Esophagus squamous epithelium (tissue), 5 donors: ENCODE results near the gene IAH1. TPM values are rescaled to one million over a fixed set of nuclear protein-coding genes. Genes with fewer than 3 reads are reported as not detected.

ENCODE experiments used
- DNase-seq: peaks from one replicate; lab custom pipeline; 2025; lab: John Stamatoyannopoulos, UW
- H3K27ac ChIP-seq, 4 donors: fragments of 200-600 bp; sonication (generic); one replicate each; pipeline ENCODE4 v1.5.1; 2016 to 2019; ENCODE audit warnings: mild to moderate bottlenecking in 1 of 4
- H3K27me3 ChIP-seq, 4 donors: fragments of 200-600 bp; sonication (generic); 1 replicate in 3 of 4; 2 replicates in 1 of 4; pipeline versions ENCODE4 v1.5.1 to v1.6.0; 2017 to 2021; ENCODE audit warnings: antibody characterized with exemption in 1 of 4
- H3K36me3 ChIP-seq, 3 donors: fragments of 200-600 bp; sonication (generic); one replicate each; pipeline ENCODE4 v1.5.1; 2016 to 2019
- H3K4me1 ChIP-seq, 3 donors: fragments of 200-600 bp; sonication (generic); one replicate each; pipeline ENCODE4 v1.5.1; 2017 to 2019
- H3K4me3 ChIP-seq, 4 donors: fragments of 200-600 bp; sonication (generic); 1 replicate in 3 of 4; 2 replicates in 1 of 4; pipeline ENCODE4 v1.5.1; 2016 to 2019; ENCODE audit warnings: mild to moderate bottlenecking in 2 of 4, moderate library complexity in 1 of 4
- H3K9me3 ChIP-seq, 3 donors: fragments of 200-600 bp; sonication (generic); one replicate each; pipeline ENCODE4 v1.5.1; 2016 to 2019
- POLR2A ChIP-seq, 4 donors: fragments of 450-650 bp; IDR thresholded peaks; one replicate each; pipeline ENCODE4 v1.6.1; 2017; ENCODE audit warnings: antibody characterized with exemption in 4 of 4, mild to moderate bottlenecking in 4 of 4, moderate library complexity in 3 of 4
- WGBS, 2 donors: methylation state at CpG; one replicate each; pipeline ENCODE4 v1.1.5; 2018; 5-methylcytosine and 5-hydroxymethylcytosine counted together
- intact Hi-C: fragments of 100-400 bp; cut with DNase I; formaldehyde crosslinking; loops from one replicate; pipeline ENCODE4 v1.15.0; 2022
- total RNA-seq, 4 donors: library from RNA; depleted of rRNA; stranded (reverse); fragments of >200 nt; gene quantifications; one replicate each; pipeline ENCODE4 v1.1.0, GENCODE V29; 2016
- TF ChIP-seq, protein P1 (sequence below), 6 experiments: fragments of 450-650 bp in 4 of 6; fragments of 200-600 bp in 2 of 6; sonication (generic) in 2 of 6; IDR thresholded peaks; one replicate each; pipeline ENCODE4 v1.5.1; 2016 to 2019; ENCODE audit warnings: antibody characterized with exemption in 6 of 6, mild to moderate bottlenecking in 4 of 6, moderate library complexity in 4 of 6
- donor health status: DM: yes; HTN: yes; CAD: no.

IAH1 gene
- total RNA-seq, 4 donors from 2014 or later: 6.0 to 47.9 (median 25.2) TPM

DNA sequence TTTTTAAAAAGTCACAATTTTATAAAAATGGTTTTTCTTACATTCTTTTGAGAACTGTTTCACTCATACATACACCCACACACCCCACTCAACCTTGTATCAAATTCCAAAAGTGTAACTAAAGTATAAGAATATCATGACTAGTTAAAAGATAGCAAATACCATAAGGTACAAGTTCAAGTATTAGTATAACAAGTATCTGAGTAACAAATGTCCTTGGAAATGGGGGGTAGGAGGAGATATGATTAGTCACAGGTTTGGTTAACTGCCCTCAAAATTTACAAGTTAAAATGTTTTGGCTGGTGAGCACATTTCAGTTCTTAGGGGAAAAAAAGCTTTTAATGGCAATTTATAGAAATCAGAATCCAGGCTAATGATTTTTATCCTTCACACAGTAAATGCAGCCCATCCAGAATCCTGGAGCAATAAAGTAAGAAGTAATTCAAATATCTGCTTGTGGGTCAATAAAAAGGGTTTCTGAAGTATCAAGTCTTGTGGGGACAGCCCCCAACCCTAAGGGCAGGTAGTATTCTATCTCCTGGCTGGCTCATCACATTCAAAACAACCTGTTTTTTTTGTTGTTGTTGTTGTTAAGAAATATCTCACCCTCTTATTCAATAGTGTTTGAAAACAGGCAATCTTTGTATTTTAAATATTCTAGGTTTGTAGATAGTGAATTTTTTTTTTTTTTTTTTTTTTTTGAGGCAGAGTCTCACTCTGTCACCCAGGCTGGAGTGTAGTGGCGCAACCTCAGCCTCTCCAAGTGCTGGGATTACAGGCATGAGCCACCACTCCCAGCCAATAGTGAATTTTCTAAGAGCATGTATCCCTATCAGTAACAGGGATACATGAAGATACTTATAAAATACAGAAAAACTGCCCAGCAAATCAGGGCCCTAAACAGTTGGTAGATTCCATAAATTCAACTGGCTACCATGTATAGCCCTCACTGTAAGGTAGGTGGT lies 14.5 kb downstream of the IAH1 start:
- H3K4me1 ChIP-seq: no peaks in the 10 kb centered on the region
- 100% methylated on average over 1 of the region's 1 CpG for WGBS, 2 donors
- no peak for TF ChIP-seq POLR2A (IDR thresholded peaks at IDR 0.05)
- TF ChIP-seq, protein P1, sequence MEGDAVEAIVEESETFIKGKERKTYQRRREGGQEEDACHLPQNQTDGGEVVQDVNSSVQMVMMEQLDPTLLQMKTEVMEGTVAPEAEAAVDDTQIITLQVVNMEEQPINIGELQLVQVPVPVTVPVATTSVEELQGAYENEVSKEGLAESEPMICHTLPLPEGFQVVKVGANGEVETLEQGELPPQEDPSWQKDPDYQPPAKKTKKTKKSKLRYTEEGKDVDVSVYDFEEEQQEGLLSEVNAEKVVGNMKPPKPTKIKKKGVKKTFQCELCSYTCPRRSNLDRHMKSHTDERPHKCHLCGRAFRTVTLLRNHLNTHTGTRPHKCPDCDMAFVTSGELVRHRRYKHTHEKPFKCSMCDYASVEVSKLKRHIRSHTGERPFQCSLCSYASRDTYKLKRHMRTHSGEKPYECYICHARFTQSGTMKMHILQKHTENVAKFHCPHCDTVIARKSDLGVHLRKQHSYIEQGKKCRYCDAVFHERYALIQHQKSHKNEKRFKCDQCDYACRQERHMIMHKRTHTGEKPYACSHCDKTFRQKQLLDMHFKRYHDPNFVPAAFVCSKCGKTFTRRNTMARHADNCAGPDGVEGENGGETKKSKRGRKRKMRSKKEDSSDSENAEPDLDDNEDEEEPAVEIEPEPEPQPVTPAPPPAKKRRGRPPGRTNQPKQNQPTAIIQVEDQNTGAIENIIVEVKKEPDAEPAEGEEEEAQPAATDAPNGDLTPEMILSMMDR (IDR thresholded peaks at IDR 0.05): no peak
- H3K4me3 ChIP-seq: no peak overlapping the region
- peaks cover 12 to 100% (median 55%) of the 10 kb centered on the region in 3 donors for H3K36me3 ChIP-seq
- no peak overlapping the region for H3K27ac ChIP-seq
- DNase-seq: no peak
- H3K9me3 ChIP-seq: no peaks in the 10 kb centered on the region
- intact Hi-C loops: no loop called here
- no peaks in the 10 kb centered on the region for H3K27me3 ChIP-seq

DNA sequence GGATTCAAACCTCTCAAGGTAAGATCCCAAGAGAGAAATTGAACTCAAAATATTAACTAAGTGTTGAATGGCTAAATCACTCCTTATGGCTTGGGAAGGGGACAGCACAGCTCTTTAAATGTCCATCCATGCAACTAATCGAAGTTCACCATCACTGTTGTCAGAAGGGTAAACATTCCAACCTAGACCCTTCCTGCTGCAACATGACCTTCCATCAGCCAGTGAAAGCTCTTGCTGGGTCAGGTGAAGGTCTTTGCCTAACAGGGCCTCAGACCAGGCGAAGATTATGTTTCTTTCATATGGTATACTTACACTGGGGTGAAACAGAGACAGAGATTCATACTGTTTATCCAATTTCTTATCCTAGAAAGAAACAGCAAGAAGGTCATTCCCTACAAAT lies 16.4 kb downstream of the IAH1 start:
- Histone ChIP-seq H3K4me3 (no peak overlapping the region), H3K36me3 (peaks cover 11 to 100% (median 51%) of the 10 kb centered on the region in 3 donors), H3K9me3 (no peaks in the 10 kb centered on the region), H3K27ac (no peak overlapping the region), H3K4me1 (no peaks in the 10 kb centered on the region), H3K27me3 (no peaks in the 10 kb centered on the region)
- TF ChIP-seq, protein P1 (IDR thresholded peaks at IDR 0.05): no peak
- TF ChIP-seq POLR2A (IDR thresholded peaks at IDR 0.05): no peak
- 76 to 81% methylated on average over 2 of the region's 2 CpGs for WGBS, 2 donors
- intact Hi-C loops: no loop called here
- no peak for DNase-seq

DNA sequence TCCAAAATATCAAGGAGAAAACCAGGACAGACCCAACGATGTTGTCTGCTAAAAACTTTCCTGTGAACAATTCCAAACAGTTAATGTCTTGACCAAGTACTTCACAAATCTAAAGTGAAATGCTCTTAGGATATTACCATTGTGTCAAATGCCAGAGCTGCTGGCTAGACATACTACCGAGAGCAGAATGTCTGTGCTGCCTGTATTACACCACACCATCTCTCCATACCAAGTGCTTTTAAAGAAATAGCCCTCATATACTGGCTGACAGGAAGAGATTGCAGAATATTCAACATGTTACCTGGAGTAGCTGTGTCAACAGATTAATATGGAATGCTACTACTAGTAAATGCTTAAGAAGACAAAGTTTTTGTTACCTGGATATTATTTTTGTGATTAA lies 18.6 kb downstream of the IAH1 start:
- no peak overlapping the region for H3K27ac ChIP-seq
- H3K27me3 ChIP-seq: no peaks in the 10 kb centered on the region
- 73 to 76% methylated on average over 2 of the region's 2 CpGs for WGBS, 2 donors
- H3K36me3 ChIP-seq: peaks cover 22 to 100% (median 60%) of the 10 kb centered on the region in 3 donors
- H3K4me3 ChIP-seq: no peak overlapping the region
- H3K9me3 ChIP-seq: no peaks in the 10 kb centered on the region
- TF ChIP-seq POLR2A (IDR thresholded peaks at IDR 0.05): no peak
- TF ChIP-seq, protein P1 (IDR thresholded peaks at IDR 0.05): no peak
- no peaks in the 10 kb centered on the region for H3K4me1 ChIP-seq
- DNase-seq: no peak
- intact Hi-C loops: no loop called here

DNA sequence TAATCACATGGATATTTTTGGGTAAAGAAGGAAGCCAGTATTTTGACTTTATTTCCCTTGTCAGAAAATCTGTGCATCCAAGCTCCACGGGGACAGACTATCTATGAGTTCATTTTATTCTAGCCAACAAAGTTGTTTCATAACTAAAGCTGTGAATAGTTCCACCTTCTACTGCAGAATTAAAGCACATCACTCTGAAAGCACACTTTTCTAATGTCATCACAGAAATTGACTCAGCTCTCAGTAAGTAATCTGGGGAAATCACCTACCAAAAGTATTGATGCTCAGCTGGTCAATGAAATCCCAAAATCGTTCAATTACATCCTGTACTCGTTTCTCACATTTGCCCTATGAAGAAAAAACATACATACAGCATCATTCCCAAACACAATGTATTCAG lies 19.1 kb downstream of the IAH1 start:
- Histone ChIP-seq H3K4me1 (no peaks in the 10 kb centered on the region), H3K27ac (no peak overlapping the region), H3K4me3 (no peak overlapping the region), H3K27me3 (no peaks in the 10 kb centered on the region), H3K9me3 (no peaks in the 10 kb centered on the region), H3K36me3 (peaks cover 22 to 100% (median 61%) of the 10 kb centered on the region in 3 donors)
- intact Hi-C loops: no loop called here
- WGBS, 2 donors: 67 to 76% methylated on average over 3 of the region's 3 CpGs
- DNase-seq: no peak
- TF ChIP-seq, protein P1 (IDR thresholded peaks at IDR 0.05): no peak

DNA sequence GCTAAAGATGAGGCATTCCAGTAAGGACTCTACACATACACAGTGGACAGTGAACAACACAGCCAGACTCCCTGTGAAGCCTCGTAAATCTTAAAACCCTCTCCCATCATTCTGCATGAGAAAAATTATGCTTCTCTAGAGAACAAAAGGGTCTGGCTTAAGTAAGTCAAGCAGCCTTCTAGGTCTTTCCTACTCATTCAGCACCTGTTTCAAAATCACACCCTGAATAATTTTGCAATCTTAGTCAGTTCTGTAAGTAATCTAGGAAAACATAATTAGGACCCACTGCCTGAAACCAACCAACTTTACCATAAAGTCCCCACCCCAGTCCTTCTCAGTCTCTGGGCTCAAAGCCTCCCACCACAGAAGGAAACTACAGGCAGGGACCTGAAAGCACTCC lies 19.7 kb downstream of the IAH1 start:
- no peaks in the 10 kb centered on the region for H3K4me1 ChIP-seq
- TF ChIP-seq, protein P1 (IDR thresholded peaks at IDR 0.05): no peak
- no peak for TF ChIP-seq POLR2A (IDR thresholded peaks at IDR 0.05)
- intact Hi-C loops: no loop called here
- no peak for DNase-seq
- no peaks in the 10 kb centered on the region for H3K9me3 ChIP-seq
- WGBS, 2 donors: 94 to 96% methylated on average over 1 of the region's 1 CpG
- H3K27me3 ChIP-seq: no peaks in the 10 kb centered on the region
- no peak overlapping the region for H3K4me3 ChIP-seq
- H3K27ac ChIP-seq: no peak overlapping the region
- peaks cover 22 to 100% (median 64%) of the 10 kb centered on the region in 3 donors for H3K36me3 ChIP-seq
